NCI-H82 (cell line): ENCODE results near the gene SAGE1.
"Not testable (repeated sequence)": the region's sequence is repeated elsewhere in the genome, so short reads cannot be mapped to it uniquely, and the experiment has no call there.

Experiments
- DNase-seq: peaks from one replicate; lab custom pipeline; 2025; lab: John Stamatoyannopoulos, UW

SAGE1 gene

GRCh38 chrX:135893294-135893817, at the start of gene SAGE1, which contains the start of gene CT45A10:
Gene SAGE1 (plus strand): TSS chrX:135893716. CDS start chrX:135896243, 2,527 bp downstream.
Gene CT45A10 (minus strand): TSS chrX:135893444. CDS start chrX:135885344, 8,100 bp downstream.
- DNase-seq, result peak; percentile 19

- not testable (repeated sequence) for DNase-seq
These were observed 39.1 kb upstream of the SAGE1 start, which contains the start of gene CT45A8 for GRCh38 chrX:135854438-135854837. Gene CT45A8 (minus strand): TSS chrX:135854538. CDS start chrX:135850783, 3,755 bp downstream.

GRCh38 chrX:135871712-135872111, 21.8 kb upstream of the SAGE1 start, which contains the start of gene CT45A9:
Gene CT45A9 (minus strand): TSS chrX:135871812. CDS start chrX:135868061, 3,751 bp downstream.
- DNase-seq, result not testable (repeated sequence)

GRCh38 chrX:135882741-135883140, 10.8 kb upstream of the SAGE1 start:
- not testable (repeated sequence) for DNase-seq

- not testable (repeated sequence) for DNase-seq
These were observed 5.3 kb upstream of the SAGE1 start for GRCh38 chrX:135888230-135888629.

- DNase-seq, result peak; percentile 32
These were observed 4.5 kb upstream of the SAGE1 start for GRCh38 chrX:135888976-135889375.

- no peak for DNase-seq
These were observed 3.4 kb upstream of the SAGE1 start for GRCh38 chrX:135890087-135890585.

GRCh38 chrX:135892781-135893180, 735 bp upstream of the SAGE1 start:
- DNase-seq, result no peak

GRCh38 chrX:135910251-135910650, 16.7 kb downstream of the SAGE1 start:
- no peak for DNase-seq

- peak; percentile 10 for DNase-seq
These were observed 20.9 kb downstream of the SAGE1 start for GRCh38 chrX:135914404-135914803.

- DNase-seq, result not testable (repeated sequence)
These were observed 27.0 kb downstream of the SAGE1 start for GRCh38 chrX:135920516-135920915.

- DNase-seq, result peak; percentile 5
These were observed 29.8 kb downstream of the SAGE1 start for GRCh38 chrX:135923353-135923752.

GRCh38 chrX:135927897-135928296, 34.4 kb downstream of the SAGE1 start:
- no peak for DNase-seq

GRCh38 chrX:135931644-135932487, 38.4 kb downstream of the SAGE1 start:
- peak; percentile 70 for DNase-seq

- no peak for DNase-seq
These were observed 51.0 kb downstream of the SAGE1 start for GRCh38 chrX:135944486-135944885.

GRCh38 chrX:135951291-135951690, 57.8 kb downstream of the SAGE1 start:
- DNase-seq, result no peak
